BLaER1 (cell line): ENCODE results near the gene THEMIS2.

Source experiments
- H3K27ac ChIP-seq: shearing (Covaris generic); formaldehyde crosslinking; 2 replicates; pipeline ENCODE4 v1.8.1; 2022
- H3K27me3 ChIP-seq: shearing (Covaris generic); formaldehyde crosslinking; 2 replicates; pipeline ENCODE4 v1.8.1; 2022
- H3K36me3 ChIP-seq: shearing (Covaris generic); formaldehyde crosslinking; 2 replicates; pipeline ENCODE4 v1.8.1; 2022
- H3K4me1 ChIP-seq: shearing (Covaris generic); formaldehyde crosslinking; 2 replicates; pipeline ENCODE4 v1.8.1; 2022
- H3K4me2 ChIP-seq: shearing (Covaris generic); formaldehyde crosslinking; 2 replicates; pipeline ENCODE4 v1.8.1; 2022
- H3K4me3 ChIP-seq: shearing (Covaris generic); formaldehyde crosslinking; 2 replicates; pipeline ENCODE4 v1.8.1; 2022
- H3K9ac ChIP-seq: shearing (Covaris generic); formaldehyde crosslinking; 2 replicates; pipeline ENCODE4 v1.8.1; 2022
- H3K9me3 ChIP-seq: shearing (Covaris generic); formaldehyde crosslinking; 2 replicates; pipeline ENCODE4 v1.8.1; 2022
- H4K20me1 ChIP-seq: shearing (Covaris generic); formaldehyde crosslinking; 2 replicates; pipeline ENCODE4 v1.8.1; 2022
- Cebpa-rat ChIP-seq: shearing (Covaris generic); IDR thresholded peaks from 2 replicates; pipeline ENCODE4 v1.8.1; 2022

Gene THEMIS2

DNA sequence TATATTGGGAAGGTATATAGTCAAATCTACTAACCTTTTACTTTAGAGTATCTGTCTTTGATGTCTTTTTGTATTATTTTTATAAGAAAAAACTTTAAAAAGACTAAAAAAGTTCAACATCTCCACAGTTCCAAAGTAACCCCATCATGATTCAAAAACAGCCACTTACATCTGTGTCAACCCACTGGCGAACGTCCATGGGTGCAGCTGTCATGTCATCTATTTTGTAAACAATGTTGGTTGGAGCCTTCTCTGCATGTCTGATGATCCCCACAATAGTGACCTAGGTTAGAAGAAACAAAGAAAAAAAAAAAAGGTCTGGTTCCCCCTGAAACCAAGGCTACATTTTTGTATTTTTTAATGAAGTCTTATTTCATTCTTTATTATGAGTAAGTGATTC lies 34.4 kb downstream of the THEMIS2 start:
- Histone ChIP-seq H3K27me3 (no peaks in the 10 kb centered on the region), H4K20me1 (no peaks in the 10 kb centered on the region), H3K27ac (no peak overlapping the region), H3K4me3 (no peak overlapping the region), H3K4me2 (no peak overlapping the region), H3K36me3 (peaks cover 99% of the 10 kb centered on the region), H3K4me1 (no peaks in the 10 kb centered on the region), H3K9ac (no peak overlapping the region), H3K9me3 (no peaks in the 10 kb centered on the region)
- no peak for TF ChIP-seq Cebpa-rat

- Histone ChIP-seq H3K9ac (no peak overlapping the region), H3K4me3 (no peak overlapping the region), H3K4me2 (no peak overlapping the region), H3K27me3 (no peaks in the 10 kb centered on the region), H4K20me1 (no peaks in the 10 kb centered on the region), H3K36me3 (peaks cover 55% of the 10 kb centered on the region), H3K9me3 (peaks cover 11% of the 10 kb centered on the region), H3K4me1 (peaks cover 12% of the 10 kb centered on the region), H3K27ac (no peak overlapping the region)
- no peak for TF ChIP-seq Cebpa-rat
Observed at GRCh38 chr1:27912429-27912828, 40.1 kb downstream of the THEMIS2 start.

GRCh38 chr1:27915082-27915575 lies 42.8 kb downstream of the THEMIS2 start:
- H3K4me2 ChIP-seq: peak overlapping the region; percentile 38; the same call in 1 of the 2 replicates
- peaks cover 28% of the 10 kb centered on the region for H3K36me3 ChIP-seq
- H3K9ac ChIP-seq: no peak overlapping the region
- peaks cover 12% of the 10 kb centered on the region for H3K4me1 ChIP-seq
- peak overlapping the region; percentile 84 for H3K4me3 ChIP-seq
- peak overlapping the region; percentile 57; the same call in 1 of the 2 replicates for H3K27ac ChIP-seq
- no peaks in the 10 kb centered on the region for H3K27me3 ChIP-seq
- H4K20me1 ChIP-seq: no peaks in the 10 kb centered on the region
- no peak for TF ChIP-seq Cebpa-rat
- peaks cover 11% of the 10 kb centered on the region for H3K9me3 ChIP-seq

DNA sequence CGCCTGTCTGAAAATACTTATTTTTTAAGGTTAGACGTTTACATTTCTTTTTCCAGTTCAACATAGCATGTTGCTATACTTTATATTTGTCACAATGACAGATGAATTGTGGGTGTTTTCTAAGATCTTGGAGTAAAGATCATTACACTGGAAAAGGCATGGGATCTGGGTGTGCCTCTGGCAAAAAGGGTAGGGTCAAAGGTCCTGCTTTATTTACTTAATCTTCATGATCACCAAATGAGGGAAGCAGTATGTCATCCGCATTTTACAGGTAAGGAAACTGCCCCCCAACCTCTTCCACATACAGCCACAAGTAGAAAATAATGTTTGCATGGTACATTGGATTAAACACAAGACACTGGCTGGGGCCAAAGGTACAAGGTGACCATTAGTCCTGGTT lies 49.9 kb downstream of the THEMIS2 start:
- H3K9me3 ChIP-seq: no peaks in the 10 kb centered on the region
- TF ChIP-seq Cebpa-rat: no peak
- H3K4me2 ChIP-seq: no peak overlapping the region
- no peaks in the 10 kb centered on the region for H3K4me1 ChIP-seq
- no peaks in the 10 kb centered on the region for H3K27me3 ChIP-seq
- H3K36me3 ChIP-seq: no peaks in the 10 kb centered on the region
- no peak overlapping the region for H3K4me3 ChIP-seq
- H4K20me1 ChIP-seq: no peaks in the 10 kb centered on the region
- no peak overlapping the region for H3K27ac ChIP-seq
- no peak overlapping the region for H3K9ac ChIP-seq

- no peak for TF ChIP-seq Cebpa-rat
- Histone ChIP-seq H3K9ac (no peak overlapping the region), H3K9me3 (no peaks in the 10 kb centered on the region), H3K4me2 (no peak overlapping the region), H3K4me1 (no peaks in the 10 kb centered on the region), H3K27ac (no peak overlapping the region), H3K4me3 (no peak overlapping the region), H4K20me1 (no peaks in the 10 kb centered on the region), H3K27me3 (no peaks in the 10 kb centered on the region), H3K36me3 (no peaks in the 10 kb centered on the region)
Observed at GRCh38 chr1:27928216-27928954, 56.0 kb downstream of the THEMIS2 start.

GRCh38 chr1:27931184-27931583 lies 58.8 kb downstream of the THEMIS2 start:
- Histone ChIP-seq H3K4me1 (peaks cover 8% of the 10 kb centered on the region), H3K27me3 (no peaks in the 10 kb centered on the region), H3K4me3 (no peak overlapping the region), H3K27ac (no peak overlapping the region), H4K20me1 (no peaks in the 10 kb centered on the region), H3K36me3 (no peaks in the 10 kb centered on the region), H3K9me3 (no peaks in the 10 kb centered on the region), H3K9ac (no peak overlapping the region), H3K4me2 (no peak overlapping the region)
- TF ChIP-seq Cebpa-rat: no peak

GRCh38 chr1:27931759-27932158 lies 59.4 kb downstream of the THEMIS2 start:
- TF ChIP-seq Cebpa-rat: no peak
- H3K9me3 ChIP-seq: no peaks in the 10 kb centered on the region
- no peak overlapping the region for H3K9ac ChIP-seq
- H3K4me3 ChIP-seq: no peak overlapping the region
- no peak overlapping the region for H3K4me2 ChIP-seq
- H3K27me3 ChIP-seq: no peaks in the 10 kb centered on the region
- H3K4me1 ChIP-seq: peaks cover 8% of the 10 kb centered on the region
- H3K36me3 ChIP-seq: no peaks in the 10 kb centered on the region
- H3K27ac ChIP-seq: no peak overlapping the region
- no peaks in the 10 kb centered on the region for H4K20me1 ChIP-seq

DNA sequence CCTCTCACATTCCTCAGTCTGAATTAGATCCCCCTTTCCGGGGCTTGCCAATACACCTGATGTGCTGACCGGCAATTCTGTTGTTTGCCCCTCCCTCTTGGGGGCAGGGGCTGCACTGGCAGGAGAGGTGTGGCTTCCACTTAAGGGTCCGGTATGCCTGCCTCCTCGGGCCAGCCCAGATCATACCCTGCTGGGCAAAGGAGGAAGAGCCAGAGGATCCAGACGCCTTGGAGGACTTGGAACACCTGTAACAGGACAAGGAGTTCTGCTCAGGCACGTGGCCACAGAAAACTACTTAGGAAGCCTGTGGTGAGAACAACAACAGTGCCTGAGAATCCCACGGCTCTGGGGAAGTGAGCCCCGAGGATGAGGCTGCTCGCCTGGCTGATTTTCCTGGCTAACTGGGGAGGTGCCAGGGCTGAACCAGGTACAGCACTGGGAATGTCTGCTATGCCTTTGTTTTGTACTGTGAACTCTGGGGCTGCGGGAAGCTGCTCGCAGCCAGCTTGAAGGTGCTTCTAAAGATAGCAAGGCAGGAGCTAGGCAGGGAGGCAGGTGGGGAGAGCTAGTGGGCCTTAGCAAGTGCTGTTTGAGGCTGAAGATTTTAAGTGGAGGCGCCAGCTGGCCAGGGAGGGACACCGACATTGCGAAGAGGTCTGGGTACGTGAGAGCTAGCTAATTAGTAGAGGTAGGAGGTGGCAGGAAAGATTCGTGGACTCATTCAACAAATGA lies 62.6 kb downstream of the THEMIS2 start, which contains the start of gene SMPDL3B:
TSS of gene SMPDL3B (plus strand) at position 183 of the 732 bp plus-strand sequence. CDS start at position 367, 184 bp downstream.
- peaks cover 8% of the 10 kb centered on the region for H3K4me1 ChIP-seq
- no peaks in the 10 kb centered on the region for H3K36me3 ChIP-seq
- H3K4me3 ChIP-seq: no peak within 1 kb of the TSS
- H4K20me1 ChIP-seq: no peaks in the 10 kb centered on the region
- no peak within 1 kb of the TSS for H3K9ac ChIP-seq
- no peaks in the 10 kb centered on the region for H3K27me3 ChIP-seq
- no peaks in the 10 kb centered on the region for H3K9me3 ChIP-seq
- peak within 1 kb of the TSS; percentile 59 for H3K4me2 ChIP-seq
- H3K27ac ChIP-seq: no peak within 1 kb of the TSS
- TF ChIP-seq Cebpa-rat: no peak

DNA sequence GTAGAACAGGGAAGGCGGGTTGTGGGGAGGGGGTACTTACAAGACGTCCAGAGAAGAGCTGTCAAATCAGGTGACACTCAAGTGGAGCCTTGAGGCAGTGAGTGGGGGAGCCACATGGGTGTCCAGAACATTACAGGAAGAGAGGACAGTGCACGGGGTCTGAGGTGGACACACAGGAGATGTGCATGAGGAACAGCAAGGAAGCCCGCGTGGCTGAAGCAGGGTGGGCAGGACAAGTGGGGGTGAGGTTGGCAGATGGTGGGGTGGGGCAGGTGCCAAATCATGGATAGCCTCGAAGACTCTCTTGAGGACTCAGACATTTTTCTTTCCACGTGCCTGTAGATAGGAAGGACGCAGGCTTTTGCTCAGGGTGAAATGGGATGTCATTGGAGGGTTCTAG lies 63.4 kb downstream of the THEMIS2 start:
- Histone ChIP-seq H3K4me1 (peaks cover 8% of the 10 kb centered on the region), H4K20me1 (no peaks in the 10 kb centered on the region), H3K4me3 (no peak overlapping the region), H3K27ac (no peak overlapping the region), H3K9me3 (no peaks in the 10 kb centered on the region), H3K4me2 (no peak overlapping the region), H3K27me3 (no peaks in the 10 kb centered on the region), H3K9ac (no peak overlapping the region), H3K36me3 (no peaks in the 10 kb centered on the region)
- TF ChIP-seq Cebpa-rat: no peak
